C4-2B (cell line): ENCODE data around the gene SLC23A2.

ENCODE experiments used
- H3K27ac ChIP-seq: fragments of 450-650 bp; 2 replicates; pipeline ENCODE4 v1.5.1; 2017
- ZFX ChIP-seq: fragments of 450-650 bp; IDR thresholded peaks from 2 replicates; pipeline ENCODE4 v1.6.1; 2017
- TF ChIP-seq, protein P1 (sequence below): fragments of 450-650 bp; conservative IDR thresholded peaks from 2 replicates; pipeline ENCODE4 v1.5.1; 2017; ENCODE audit warnings: mild to moderate bottlenecking

The SLC23A2 gene

DNA sequence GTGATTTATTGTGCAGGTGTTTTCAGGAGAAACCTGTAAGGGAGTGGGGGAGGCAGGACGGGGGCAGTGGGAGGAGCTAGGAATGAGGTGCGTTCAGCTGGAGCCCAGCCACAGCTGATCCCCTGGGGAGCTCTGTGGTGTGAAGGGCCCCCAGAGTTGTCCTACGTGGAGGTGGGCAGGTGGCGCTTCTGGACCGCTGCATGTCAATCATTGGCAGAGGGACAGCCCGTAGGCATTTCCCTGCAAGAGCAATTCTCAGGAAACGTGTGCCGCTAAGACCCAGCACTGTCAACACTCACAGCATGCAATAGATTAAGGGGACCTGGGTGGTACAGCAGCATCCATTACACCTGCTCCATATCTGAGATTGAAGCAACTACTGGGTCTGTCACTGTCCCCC is 191.6 kb downstream of the SLC23A2 start:
- H3K27ac ChIP-seq = no peak overlapping the region
- no peak for TF ChIP-seq ZFX
- TF ChIP-seq, protein P1, sequence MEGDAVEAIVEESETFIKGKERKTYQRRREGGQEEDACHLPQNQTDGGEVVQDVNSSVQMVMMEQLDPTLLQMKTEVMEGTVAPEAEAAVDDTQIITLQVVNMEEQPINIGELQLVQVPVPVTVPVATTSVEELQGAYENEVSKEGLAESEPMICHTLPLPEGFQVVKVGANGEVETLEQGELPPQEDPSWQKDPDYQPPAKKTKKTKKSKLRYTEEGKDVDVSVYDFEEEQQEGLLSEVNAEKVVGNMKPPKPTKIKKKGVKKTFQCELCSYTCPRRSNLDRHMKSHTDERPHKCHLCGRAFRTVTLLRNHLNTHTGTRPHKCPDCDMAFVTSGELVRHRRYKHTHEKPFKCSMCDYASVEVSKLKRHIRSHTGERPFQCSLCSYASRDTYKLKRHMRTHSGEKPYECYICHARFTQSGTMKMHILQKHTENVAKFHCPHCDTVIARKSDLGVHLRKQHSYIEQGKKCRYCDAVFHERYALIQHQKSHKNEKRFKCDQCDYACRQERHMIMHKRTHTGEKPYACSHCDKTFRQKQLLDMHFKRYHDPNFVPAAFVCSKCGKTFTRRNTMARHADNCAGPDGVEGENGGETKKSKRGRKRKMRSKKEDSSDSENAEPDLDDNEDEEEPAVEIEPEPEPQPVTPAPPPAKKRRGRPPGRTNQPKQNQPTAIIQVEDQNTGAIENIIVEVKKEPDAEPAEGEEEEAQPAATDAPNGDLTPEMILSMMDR = no peak

- H3K27ac ChIP-seq = no peak overlapping the region
- TF ChIP-seq, protein P1 = no peak
- TF ChIP-seq ZFX = no peak
Observed at GRCh38 chr20:4808872-4809271, 192.4 kb downstream of the SLC23A2 start.

GRCh38 chr20:4805663-4806449 is 195.5 kb downstream of the SLC23A2 start:
- TF ChIP-seq ZFX = no peak
- TF ChIP-seq, protein P1 = no peak

DNA sequence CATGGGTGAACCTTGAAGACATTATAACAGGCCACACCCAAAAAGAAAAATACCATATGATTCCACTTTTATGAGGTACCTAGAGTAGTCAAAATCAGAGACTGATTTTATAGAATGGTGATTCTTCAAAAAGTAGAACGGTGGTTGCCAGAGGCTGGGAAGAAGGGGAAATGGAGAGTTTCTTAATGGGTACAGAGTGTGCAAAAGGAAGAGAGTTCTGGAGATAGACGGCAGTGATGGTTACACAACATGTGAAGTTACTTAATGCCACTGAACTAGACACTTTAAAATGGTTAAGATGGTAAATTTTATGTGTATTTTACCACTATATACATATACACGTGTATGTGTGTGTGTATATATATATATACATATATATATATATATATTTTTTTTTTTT is 198.8 kb downstream of the SLC23A2 start:
- H3K27ac ChIP-seq = no peak overlapping the region
- no peak for TF ChIP-seq ZFX
- TF ChIP-seq, protein P1 = no peak

More at GRCh38 chr20:4805663-4806449, 195.5 kb downstream of the SLC23A2 start:
- H3K27ac ChIP-seq = no peak overlapping the region
